Gastroesophageal sphincter (tissue), 4 donors: ENCODE data around the gene CACNA2D3. TPM values are rescaled to one million over a fixed set of nuclear protein-coding genes. Genes with fewer than 3 reads are reported as not detected.

Experiments used
- ATAC-seq: fragments of 150-250 bp; one replicate; pipeline ENCODE4 v1.9.1; 2016; ENCODE audit warnings: mild to moderate bottlenecking, moderate library complexity
- H3K27ac ChIP-seq, 4 donors: fragments of 200-600 bp; sonication (generic) in 3 of 4; 1 replicate in 3 of 4; 2 replicates in 1 of 4; pipeline ENCODE4 v1.5.1; 2016 to 2019
- H3K27me3 ChIP-seq: fragments of 200-600 bp; sonication (generic); one replicate; pipeline ENCODE4 v1.5.1; 2019
- H3K36me3 ChIP-seq, 2 donors: fragments of 200-600 bp; sonication (generic); one replicate each; pipeline ENCODE4 v1.5.1; 2019; ENCODE audit warnings: control low read depth in 1 of 2
- H3K4me1 ChIP-seq, 3 donors: fragments of 200-600 bp; sonication (generic); 1 replicate in 2 of 3; 2 replicates in 1 of 3; pipeline ENCODE4 v1.5.1; 2016 to 2019; ENCODE audit warnings: control low read depth in 2 of 3
- H3K4me3 ChIP-seq, 2 donors: fragments of 200-600 bp; sonication (generic); one replicate each; pipeline ENCODE4 v1.5.1; 2019; ENCODE audit warnings: mild to moderate bottlenecking in 1 of 2, moderate library complexity in 1 of 2
- H3K9me3 ChIP-seq, 3 donors: fragments of 200-600 bp; sonication (generic); one replicate each; pipeline ENCODE4 v1.5.1; 2017 to 2019; ENCODE audit warnings: control low read depth in 2 of 3
- CTCF ChIP-seq, 4 experiments: fragments of 200-600 bp in 2 of 4; fragments of 450-650 bp in 2 of 4; sonication (generic) in 1 of 4; IDR thresholded peaks; one replicate each; pipeline ENCODE4 v1.5.1; 2017 to 2019; ENCODE audit warnings: antibody characterized with exemption in 4 of 4, mild to moderate bottlenecking in 2 of 4, moderate library complexity in 2 of 4
- EP300 ChIP-seq: sonication (generic); formaldehyde crosslinking; IDR thresholded peaks from one replicate; pipeline ENCODE4 v1.6.1; 2017; ENCODE audit warnings: antibody characterized with exemption, mild to moderate bottlenecking
- POLR2A ChIP-seq, 2 donors: fragments of 450-650 bp; IDR thresholded peaks; one replicate each; pipeline ENCODE4 v1.6.1; 2017; ENCODE audit warnings: antibody characterized with exemption in 2 of 2, mild to moderate bottlenecking in 2 of 2, moderate library complexity in 1 of 2
- POLR2AphosphoS5 ChIP-seq: sonication (generic); formaldehyde crosslinking; IDR thresholded peaks from one replicate; pipeline ENCODE4 v1.6.1; 2017; ENCODE audit warnings: antibody characterized with exemption
- WGBS, 2 donors: methylation state at CpG; one replicate each; pipeline ENCODE4 v1.1.5; 2018; ENCODE audit warnings: low coverage in 1 of 2; 5-methylcytosine and 5-hydroxymethylcytosine counted together
- total RNA-seq, 4 donors: library from RNA; depleted of rRNA; stranded (reverse); fragments of >200 nt; gene quantifications; one replicate each; pipeline ENCODE4 v1.1.0, GENCODE V29; 2016

The CACNA2D3 gene
- total RNA-seq, 4 donors from 2014 or later: 0.94 to 6.5 (median 3.5) TPM

DNA sequence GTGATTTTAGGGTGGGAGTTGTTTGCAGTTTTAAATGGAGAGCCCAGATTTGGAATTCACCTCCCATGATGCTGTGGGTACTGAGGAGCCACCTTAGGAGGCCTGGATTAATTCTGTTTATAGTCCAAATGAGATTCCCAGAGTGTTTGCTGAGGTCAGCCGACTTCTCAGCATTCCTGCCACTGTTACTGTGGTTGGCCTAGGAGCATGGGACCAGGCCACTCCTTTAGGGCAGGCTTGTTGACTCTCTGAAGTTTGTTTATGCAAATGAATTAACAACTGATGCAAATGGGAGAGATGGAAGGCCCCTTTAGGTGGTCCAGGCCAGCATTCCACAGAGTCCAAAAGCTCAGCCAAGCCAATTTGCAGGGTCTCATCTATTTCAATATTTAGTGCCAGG lies 46.1 kb downstream of the CACNA2D3 start:
- H3K36me3 ChIP-seq: no peaks in the 10 kb centered on the region
- no peak for TF ChIP-seq CTCF (IDR thresholded peaks at IDR 0.05)
- no peak for TF ChIP-seq POLR2A (IDR thresholded peaks at IDR 0.05)
- no peak for TF ChIP-seq EP300
- TF ChIP-seq POLR2AphosphoS5: no peak
- H3K27ac ChIP-seq: no peak overlapping the region
- no CpG with 5 or more reads among the region's 1 CpG for WGBS, 2 donors
- no peaks in the 10 kb centered on the region for H3K27me3 ChIP-seq
- no peaks in the 10 kb centered on the region for H3K9me3 ChIP-seq
- no peak overlapping the region for H3K4me3 ChIP-seq
- ATAC-seq: no peak
- no peaks in the 10 kb centered on the region for H3K4me1 ChIP-seq

DNA sequence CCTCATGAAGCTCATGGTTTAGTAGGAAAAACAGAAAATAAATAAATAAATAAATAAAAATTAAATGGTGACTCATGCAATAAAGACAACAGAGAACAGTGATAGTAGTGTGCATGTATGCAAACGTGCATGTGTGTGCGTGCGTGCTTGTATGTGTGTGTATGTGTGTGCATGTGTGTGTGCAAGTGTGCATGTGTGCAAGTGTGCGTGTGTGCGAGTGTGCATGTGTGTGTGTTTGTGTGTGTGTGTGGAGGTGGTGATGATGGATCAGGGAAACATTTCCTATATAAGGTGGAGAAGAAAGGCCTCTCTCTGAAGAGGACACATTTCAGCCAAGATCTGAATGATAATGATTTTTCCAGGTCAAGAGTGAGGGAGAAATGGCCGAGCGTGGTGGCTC lies 47.2 kb downstream of the CACNA2D3 start:
- Histone ChIP-seq H3K27me3 (no peaks in the 10 kb centered on the region), H3K4me3 (no peak overlapping the region), H3K9me3 (no peaks in the 10 kb centered on the region), H3K36me3 (no peaks in the 10 kb centered on the region), H3K4me1 (no peaks in the 10 kb centered on the region), H3K27ac (no peak overlapping the region)
- ATAC-seq: no peak
- WGBS, 2 donors: 95 to 98% methylated on average over 7 of the region's 7 CpGs
- TF ChIP-seq CTCF (IDR thresholded peaks at IDR 0.05) (no peak), EP300 (no peak), POLR2A (IDR thresholded peaks at IDR 0.05) (no peak), POLR2AphosphoS5 (no peak)

- no peaks in the 10 kb centered on the region for H3K27me3 ChIP-seq
- whole genome bisulfite sequencing, 2 donors: 71 to 90% methylated on average over 1 of the region's 1 CpG
- no peak for ATAC-seq
- TF ChIP-seq POLR2A (IDR thresholded peaks at IDR 0.05): no peak
- no peak for TF ChIP-seq EP300
- TF ChIP-seq POLR2AphosphoS5: no peak
- TF ChIP-seq CTCF (IDR thresholded peaks at IDR 0.05): no peak
- no peak overlapping the region for H3K27ac ChIP-seq
- H3K9me3 ChIP-seq: no peaks in the 10 kb centered on the region
- no peaks in the 10 kb centered on the region for H3K36me3 ChIP-seq
- no peak overlapping the region for H3K4me3 ChIP-seq
- H3K4me1 ChIP-seq: no peaks in the 10 kb centered on the region
Measured at GRCh38 chr3:54171509-54171908, 49.2 kb downstream of the CACNA2D3 start.

DNA sequence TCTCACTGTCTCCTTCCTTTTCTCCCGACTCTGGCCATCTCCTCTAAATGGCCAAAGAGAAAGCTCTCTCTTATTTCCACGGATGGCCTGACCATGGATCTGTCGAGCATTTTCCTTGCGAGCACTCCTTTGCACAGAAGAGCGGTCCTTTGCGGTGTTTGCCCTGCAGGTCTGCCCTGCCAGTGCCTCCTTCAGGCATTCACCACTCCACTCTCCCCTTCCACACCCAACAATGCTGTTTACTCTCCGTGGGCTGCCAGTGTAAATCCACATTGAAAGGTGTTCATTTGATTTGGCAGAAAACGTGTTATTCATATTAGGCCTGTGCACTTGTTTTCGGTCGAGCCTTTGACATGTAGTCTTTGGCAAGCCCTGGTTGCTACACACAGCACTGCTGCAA lies 49.6 kb downstream of the CACNA2D3 start:
- H3K36me3 ChIP-seq: no peaks in the 10 kb centered on the region
- no peaks in the 10 kb centered on the region for H3K4me1 ChIP-seq
- no peak overlapping the region for H3K4me3 ChIP-seq
- ATAC-seq: no peak
- no peak overlapping the region for H3K27ac ChIP-seq
- H3K27me3 ChIP-seq: no peaks in the 10 kb centered on the region
- no peak for TF ChIP-seq EP300
- TF ChIP-seq POLR2A (IDR thresholded peaks at IDR 0.05): no peak
- TF ChIP-seq CTCF (IDR thresholded peaks at IDR 0.05): no peak
- TF ChIP-seq POLR2AphosphoS5: no peak
- 82% methylated on average over 5 to 10 of the region's 10 CpGs for WGBS, 2 donors
- no peaks in the 10 kb centered on the region for H3K9me3 ChIP-seq

- ATAC-seq: no peak
- H3K36me3 ChIP-seq: no peaks in the 10 kb centered on the region
- H3K9me3 ChIP-seq: no peaks in the 10 kb centered on the region
- TF ChIP-seq CTCF (IDR thresholded peaks at IDR 0.05) (no peak), EP300 (no peak), POLR2AphosphoS5 (no peak), POLR2A (IDR thresholded peaks at IDR 0.05) (no peak)
- no peak overlapping the region for H3K27ac ChIP-seq
- no peaks in the 10 kb centered on the region for H3K4me1 ChIP-seq
- no peak overlapping the region for H3K4me3 ChIP-seq
- no peaks in the 10 kb centered on the region for H3K27me3 ChIP-seq
- 67 to 73% methylated on average over 3 of the region's 3 CpGs for WGBS, 2 donors
Measured at GRCh38 chr3:54173371-54173770, 51.0 kb downstream of the CACNA2D3 start.
